H1 (cell line): Measurements from ENCODE around the gene SH3BP2. TPM values are rescaled to one million over a fixed set of nuclear protein-coding genes. Genes with fewer than 3 reads are reported as not detected.

Source experiments
- CTCF ChIA-PET: fragments of 300-600 bp; sonication (Branson Sonifier 250); formaldehyde crosslinking; loops from one replicate; lab custom pipeline; 2021; ENCODE audit not compliant: partially characterized antibody; lab: Charles Lee
- POLR2A ChIA-PET: fragments of 300-600 bp; sonication (Branson Sonifier 250); formaldehyde crosslinking; loops from one replicate; lab custom pipeline; 2021; ENCODE audit warnings: inconsistent platforms; ENCODE audit not compliant: partially characterized antibody; lab: Charles Lee
- DNase-seq, 2 experiments: peaks; one replicate each; pipeline versions ENCODE4 v3.0.0 to v3.0.0-alpha.2; 2010 to 2022; ENCODE audit warnings: low spot score in 2 of 2, low read depth in 1 of 2, mixed read lengths in 1 of 2
- FAIRE-seq: peaks from 2 replicates; lab custom pipeline; 2011; peaks lifted over from hg19 to GRCh38; lab: Jason Lieb, UNC
- H2AFZ ChIP-seq: 2 replicates; pipeline ENCODE4 v1.8.1; 2012; ENCODE audit warnings: low read length, inconsistent platforms
- H2AK5ac ChIP-seq: 2 replicates; pipeline ENCODE4 v1.6.1; 2013; ENCODE audit warnings: low read depth, low read length
- H2BK120ac ChIP-seq: replicated peaks from 2 replicates; pipeline ENCODE3; 2013; ENCODE audit warnings: low read depth, low read length, inconsistent platforms
- H2BK12ac ChIP-seq: 2 replicates; pipeline ENCODE4 v1.6.1; 2013; ENCODE audit warnings: low read depth, low read length
- H2BK15ac ChIP-seq: 2 replicates; pipeline ENCODE4 v1.6.1; 2013; ENCODE audit warnings: low read length
- H2BK20ac ChIP-seq: 2 replicates; pipeline ENCODE4 v1.6.1; 2013; ENCODE audit warnings: low read length
- H2BK5ac ChIP-seq: 2 replicates; pipeline ENCODE4 v1.6.1; 2013; ENCODE audit warnings: low read depth, low read length
- H3K14ac ChIP-seq: 2 replicates; pipeline ENCODE4 v1.6.1; 2013; ENCODE audit warnings: inconsistent platforms; ENCODE audit not compliant: insufficient read length
- H3K18ac ChIP-seq: 2 replicates; pipeline ENCODE4 v1.6.1; 2013; ENCODE audit warnings: low read length; ENCODE audit errors: extremely low read depth
- H3K23ac ChIP-seq: 2 replicates; pipeline ENCODE4 v1.6.1; 2013; ENCODE audit warnings: inconsistent platforms; ENCODE audit not compliant: insufficient read length
- H3K23me2 ChIP-seq: 2 replicates; pipeline ENCODE4 v1.6.1; 2013; ENCODE audit warnings: low read depth, low read length
- H3K27ac ChIP-seq: 2 replicates; pipeline ENCODE4 v1.6.1; 2011; ENCODE audit warnings: low read depth, low read length, inconsistent platforms
- H3K27me3 ChIP-seq, 4 experiments: replicated peaks in 1 of 4; 1 replicate in 1 of 4; 2 replicates in 3 of 4; pipeline versions ENCODE4 v1.6.1 to v1.8.1; 2011 to 2013; ENCODE audit warnings: low read length in 3 of 4, mild to moderate bottlenecking in 3 of 4, inconsistent platforms in 2 of 4, mixed read lengths in 2 of 4, moderate library complexity in 1 of 4; ENCODE audit not compliant: control insufficient read depth in 3 of 4, insufficient read depth in 3 of 4; ENCODE audit errors: extremely low read depth in 1 of 4
- H3K36me3 ChIP-seq, 4 experiments: 2 replicates each; pipeline versions ENCODE4 v1.6.1 to v1.8.1; 2011 to 2013; ENCODE audit warnings: mild to moderate bottlenecking in 4 of 4, low read length in 3 of 4, moderate library complexity in 2 of 4, control low read depth in 1 of 4, inconsistent platforms in 1 of 4; ENCODE audit not compliant: insufficient read depth in 4 of 4, control insufficient read depth in 2 of 4
- H3K4ac ChIP-seq: replicated peaks from 2 replicates; pipeline ENCODE3; 2013; ENCODE audit warnings: low read length, low read depth, mixed read lengths, inconsistent platforms; ENCODE audit not compliant: insufficient read length
- H3K4me1 ChIP-seq, 4 experiments: replicated peaks in 1 of 4; 1 replicate in 1 of 4; 2 replicates in 3 of 4; pipeline versions ENCODE4 v1.6.1 to v1.8.1; 2011 to 2013; ENCODE audit warnings: low read length in 3 of 4, inconsistent platforms in 2 of 4, mixed read lengths in 1 of 4; ENCODE audit not compliant: insufficient read depth in 4 of 4, control insufficient read depth in 3 of 4
- H3K4me2 ChIP-seq, 2 experiments: 2 replicates each; pipeline versions ENCODE4 v1.6.1 to v1.8.1; 2011 to 2013; ENCODE audit warnings: low read depth in 2 of 2, low read length in 2 of 2, control low read depth in 1 of 2, inconsistent platforms in 1 of 2, mild to moderate bottlenecking in 1 of 2; ENCODE audit not compliant: insufficient read depth in 1 of 2
- H3K4me3 ChIP-seq, 4 experiments: fragments of 200-600, 300-600 bp in 1 of 4; sonication (generic), shearing (Covaris generic), sonication (Bioruptor Twin) in 1 of 4; 2 replicates each; pipeline versions ENCODE4 v1.5.1 to v1.8.1; 2011 to 2016; ENCODE audit warnings: low read length in 4 of 4, low read depth in 3 of 4, control low read depth in 2 of 4, inconsistent platforms in 2 of 4, mild to moderate bottlenecking in 2 of 4, mixed read lengths in 1 of 4, moderate library complexity in 1 of 4; ENCODE audit not compliant: insufficient read depth in 2 of 4; ENCODE audit errors: extremely low read depth in 1 of 4
- H3K56ac ChIP-seq: replicated peaks from 2 replicates; pipeline ENCODE3; 2013; ENCODE audit warnings: low read depth, mild to moderate bottlenecking, mixed read lengths, low read length, inconsistent platforms; ENCODE audit not compliant: insufficient read length
- H3K79me1 ChIP-seq: 2 replicates; pipeline ENCODE4 v1.6.1; 2013; ENCODE audit warnings: low read depth, low read length, control low read depth
- H3K79me2 ChIP-seq, 2 experiments: 2 replicates each; pipeline versions ENCODE4 v1.6.1 to v1.8.1; 2012 to 2013; ENCODE audit warnings: low read length in 2 of 2, mild to moderate bottlenecking in 2 of 2, inconsistent platforms in 1 of 2; ENCODE audit not compliant: insufficient read depth in 2 of 2, control insufficient read depth in 1 of 2
- H3K9ac ChIP-seq, 4 experiments: replicated peaks in 1 of 4; 1 replicate in 1 of 4; 2 replicates in 3 of 4; pipeline versions ENCODE4 v1.6.1 to v1.8.1; 2011 to 2013; ENCODE audit warnings: low read depth in 3 of 4, low read length in 3 of 4, control low read depth in 2 of 4, mild to moderate bottlenecking in 2 of 4, moderate library complexity in 2 of 4, inconsistent platforms in 1 of 4; ENCODE audit errors: extremely low read depth in 1 of 4
- H3K9me3 ChIP-seq, 2 experiments: 2 replicates each; pipeline versions ENCODE4 v1.6.1 to v1.8.1; 2012 to 2013; ENCODE audit warnings: mild to moderate bottlenecking in 2 of 2, moderate library complexity in 2 of 2, control low read depth in 1 of 2, inconsistent platforms in 1 of 2, low read depth in 1 of 2, low read length in 1 of 2, mixed read lengths in 1 of 2; ENCODE audit not compliant: insufficient read depth in 2 of 2
- H4K20me1 ChIP-seq, 2 experiments: replicated peaks in 1 of 2; 2 replicates each; pipeline versions ENCODE3 to v1.8.1; 2011 to 2013; ENCODE audit warnings: inconsistent platforms in 2 of 2, low read length in 2 of 2, mild to moderate bottlenecking in 1 of 2; ENCODE audit not compliant: insufficient read depth in 2 of 2, control insufficient read depth in 1 of 2
- H4K5ac ChIP-seq: 2 replicates; pipeline ENCODE4 v1.6.1; 2013; ENCODE audit warnings: low read length, low read depth, mixed read lengths, inconsistent platforms; ENCODE audit not compliant: insufficient read length
- H4K8ac ChIP-seq: 2 replicates; pipeline ENCODE4 v1.8.0; 2013; ENCODE audit warnings: mild to moderate bottlenecking, moderate library complexity, low read length, inconsistent platforms; ENCODE audit not compliant: insufficient read depth; ENCODE audit errors: extremely low read depth
- H4K91ac ChIP-seq: replicated peaks from 2 replicates; pipeline ENCODE3; 2013; ENCODE audit warnings: low read length, mixed read lengths, inconsistent platforms; ENCODE audit not compliant: insufficient read length
- E2F6 ChIP-seq: IDR thresholded peaks from 2 replicates; pipeline ENCODE4 v1.6.1; 2012; ENCODE audit warnings: inconsistent platforms
- KDM5A ChIP-seq: fragments of 200-600 bp; IDR thresholded peaks from 2 replicates; pipeline ENCODE4 v1.7.1; 2012; ENCODE audit warnings: mild to moderate bottlenecking, low read length, inconsistent platforms, mixed read lengths
- SUZ12 ChIP-seq: fragments of 200-600 bp; sonication (generic); IDR thresholded peaks from 2 replicates; pipeline ENCODE4 v1.6.1; 2012; ENCODE audit warnings: mild to moderate bottlenecking, inconsistent platforms, low read length, moderate library complexity, mixed read lengths
- WGBS, 2 experiments: shearing (Covaris generic) in 1 of 2; methylation state at CpG; one replicate each; pipeline versions ENCODE4 v1.1.6 to v1.1.7; 2013 to 2015; ENCODE audit warnings: low lambda C conversion rate in 2 of 2, mixed read lengths in 2 of 2, inconsistent platforms in 1 of 2, low coverage in 1 of 2, missing lambda C conversion rate in 1 of 2; ENCODE audit not compliant: insufficient replicate concordance in 2 of 2, insufficient coverage in 1 of 2, insufficient read length in 1 of 2; ENCODE audit errors: extremely low coverage in 1 of 2, missing lambda C conversion rate in 1 of 2; 5-methylcytosine and 5-hydroxymethylcytosine counted together
- long read RNA-seq, 2 experiments: library from RNA in 1 of 2; library from capped mRNA in 1 of 2; stranded (forward); transcript quantifications; one replicate each; pipeline ENCODE4 v2.0.0, GENCODE V29; 2021; ENCODE audit warnings: inconsistent platforms in 1 of 2
- polyA minus RNA-seq, 3 experiments: library from RNA; depleted of rRNA, polyadenylated mRNA; stranded (reverse); fragments of >200 nt; gene quantifications; 1 replicate in 2 of 3; 2 replicates in 1 of 3; pipeline ENCODE4 v1.2.3, GENCODE V29; 2011
- polyA plus RNA-seq, 7 experiments: library from polyadenylated mRNA; depleted of rRNA in 3 of 7; stranded (reverse) in 5 of 7; unstranded in 2 of 7; fragments of >200 nt in 5 of 7; fragments of 200-250 nt in 2 of 7; gene quantifications; 1 replicate in 5 of 7; 2 replicates in 1 of 7; 4 replicates in 1 of 7; pipeline versions ENCODE4 v1.2.1 to v1.2.3, GENCODE V29; 2011 to 2013; ENCODE audit warnings: missing spikeins in 2 of 7, mixed read lengths in 2 of 7
- total RNA-seq: library from RNA; stranded (reverse); fragmentation: NEBNext Ultra II Directional; extraction: Animal tissue kit (Norgen Biotek cat#: 25700); gene quantifications from 2 replicates; pipeline ENCODE4 v1.2.1, GENCODE V29; 2021
- TF ChIP-seq, protein P1 (sequence below): IDR thresholded peaks from 2 replicates; pipeline ENCODE4 v1.6.1; 2012; ENCODE audit warnings: inconsistent platforms

The SH3BP2 gene, protein sequence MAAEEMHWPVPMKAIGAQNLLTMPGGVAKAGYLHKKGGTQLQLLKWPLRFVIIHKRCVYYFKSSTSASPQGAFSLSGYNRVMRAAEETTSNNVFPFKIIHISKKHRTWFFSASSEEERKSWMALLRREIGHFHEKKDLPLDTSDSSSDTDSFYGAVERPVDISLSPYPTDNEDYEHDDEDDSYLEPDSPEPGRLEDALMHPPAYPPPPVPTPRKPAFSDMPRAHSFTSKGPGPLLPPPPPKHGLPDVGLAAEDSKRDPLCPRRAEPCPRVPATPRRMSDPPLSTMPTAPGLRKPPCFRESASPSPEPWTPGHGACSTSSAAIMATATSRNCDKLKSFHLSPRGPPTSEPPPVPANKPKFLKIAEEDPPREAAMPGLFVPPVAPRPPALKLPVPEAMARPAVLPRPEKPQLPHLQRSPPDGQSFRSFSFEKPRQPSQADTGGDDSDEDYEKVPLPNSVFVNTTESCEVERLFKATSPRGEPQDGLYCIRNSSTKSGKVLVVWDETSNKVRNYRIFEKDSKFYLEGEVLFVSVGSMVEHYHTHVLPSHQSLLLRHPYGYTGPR
- total RNA-seq = 31.4 and 32.4 TPM in 2 replicates
- polyA plus RNA-seq (2011; rRNA removed) = 27.4 and 45.8 TPM in 2 replicates
- polyA plus RNA-seq (2011; cell fraction: cytosol; rRNA removed) = 29.6 TPM
- polyA plus RNA-seq (2011; cell fraction: nucleus; rRNA removed) = 119 TPM
- 18.2 to 28.4 TPM (median 24.8 TPM) in 4 replicates for polyA plus RNA-seq (2012, experiment 1 of 2)
- polyA plus RNA-seq (2012, experiment 2 of 2) = 13.6 TPM
- 19.6 TPM for polyA plus RNA-seq (2013, experiment 1 of 2)
- polyA plus RNA-seq (2013, experiment 2 of 2) = 18.1 TPM
- polyA minus RNA-seq (2011; rRNA and poly(A)+ RNA removed) = 52.4 and 64.8 TPM in 2 replicates
- 25.8 TPM for polyA minus RNA-seq (2011; cell fraction: cytosol; rRNA and poly(A)+ RNA removed)
- polyA minus RNA-seq (2011; cell fraction: nucleus; rRNA and poly(A)+ RNA removed) = 51.1 TPM
- long read RNA-seq, experiment 1, partial matches to known transcripts = 1 of 6 reads
- long read RNA-seq, experiment 1, other reads (novel, unspliced or antisense) = 5 of 6 reads
- long read RNA-seq, experiment 2 = 0 reads

- Histone ChIP-seq H3K36me3 (no peaks in the 10 kb centered on the region), H3K79me2 (no peaks in the 10 kb centered on the region), H3K4me3 (peak within 1 kb of the TSS; percentile 38 to 65 (median 40)), H2AK5ac (peak within 1 kb of the TSS; percentile 54; the same call in 1 of the 2 replicates), H3K4me2 (peak within 1 kb of the TSS; percentile 48 to 81), H2BK20ac (peak within 1 kb of the TSS; percentile 95; the same call in 1 of the 2 replicates), H3K9ac (no peak within 1 kb of the TSS), H3K27ac (no peak within 1 kb of the TSS), H4K91ac (peak within 1 kb of the TSS; percentile 25), H2AFZ (no peak within 1 kb of the TSS), H3K14ac (no peak within 1 kb of the TSS), H2BK5ac (peak within 1 kb of the TSS; percentile 73; the same call in 1 of the 2 replicates), H3K4ac (peak within 1 kb of the TSS; percentile 14), H3K18ac (no peak within 1 kb of the TSS; the same call in none of the 2 replicates), H4K8ac (peak within 1 kb of the TSS; percentile 53), H3K27me3 (peaks cover 0 to 19% (median 12%) of the 10 kb centered on the region in 4 experiments; a peak in 5 of 7 replicates), H2BK12ac (peak within 1 kb of the TSS; percentile 94; the same call in 1 of the 2 replicates), H4K20me1 (peaks cover 2 to 4% of the 10 kb centered on the region in 2 experiments), H3K56ac (no peak within 1 kb of the TSS), H2BK120ac (no peak within 1 kb of the TSS), H3K23ac (no peak within 1 kb of the TSS), H2BK15ac (peak within 1 kb of the TSS; percentile 48; the same call in 1 of the 2 replicates), H3K9me3 (no peaks in the 10 kb centered on the region; a peak in 1 of 4 replicates), H3K79me1 (0 out of 2 replicates have a peak, but pooled peaks cover 2% of the 10 kb centered on the region), H3K23me2 (no peaks in the 10 kb centered on the region; the same call in 1 of the 2 replicates), H4K5ac (no peak within 1 kb of the TSS), H3K4me1 (peaks cover 0 to 21% (median 11%) of the 10 kb centered on the region in 4 experiments; a peak in 5 of 7 replicates)
- FAIRE-seq (no peak), DNase-seq (peak in 1 of 2 experiments; percentile 87)
- 10% methylated on average over 2 of the region's 104 CpGs; no CpG with 5 or more reads in 1 of the 2 experiments for WGBS, 2 experiments
- POLR2A ChIA-PET = interaction anchor here (0.5 to 1.6 kb wide), 9 partner anchors 9 to 151 kb away, joined by 3 to 7 read pairs (median 4); no protein-coding TSS in a partner anchor
- CTCF ChIA-PET = no interaction called here
- TF ChIP-seq E2F6 = peak; percentile 98
- TF ChIP-seq KDM5A = no peak
- TF ChIP-seq SUZ12 = no peak
- TF ChIP-seq, protein P1, sequence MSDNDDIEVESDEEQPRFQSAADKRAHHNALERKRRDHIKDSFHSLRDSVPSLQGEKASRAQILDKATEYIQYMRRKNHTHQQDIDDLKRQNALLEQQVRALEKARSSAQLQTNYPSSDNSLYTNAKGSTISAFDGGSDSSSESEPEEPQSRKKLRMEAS = peak; percentile 99
Observed at GRCh38 chr4:2792711-2793585, at the start of gene SH3BP2. Gene SH3BP2, plus strand, starts transcription at chr4:2793085. Its CDS starts 27,533 bp downstream, at chr4:2820618.
